HL-60 (cell line): ENCODE results near the gene FAM174C.

Experiments
- GABPA ChIP-seq: IDR thresholded peaks from 2 replicates; pipeline ENCODE4 v1.6.1; 2012; ENCODE audit warnings: low read depth
- POLR2AphosphoS5 ChIP-seq: IDR thresholded peaks from 2 replicates; pipeline ENCODE4 v1.6.1; 2012; ENCODE audit warnings: low read depth
- SPI1 ChIP-seq: IDR thresholded peaks from 2 replicates; pipeline ENCODE4 v1.6.1; 2012; ENCODE audit warnings: low read depth, mild to moderate bottlenecking, borderline replicate concordance
- TF ChIP-seq, protein P1 (sequence below): IDR thresholded peaks from one replicate; pipeline ENCODE4 v1.5.1; 2011; ENCODE audit warnings: low read length, control low read depth, inconsistent platforms; ENCODE audit not compliant: insufficient read depth
- TF ChIP-seq, protein P2 (sequence below): IDR thresholded peaks from 2 replicates; pipeline ENCODE4 v1.6.1; 2012; ENCODE audit warnings: low read depth; ENCODE audit not compliant: insufficient replicate concordance

DNA sequence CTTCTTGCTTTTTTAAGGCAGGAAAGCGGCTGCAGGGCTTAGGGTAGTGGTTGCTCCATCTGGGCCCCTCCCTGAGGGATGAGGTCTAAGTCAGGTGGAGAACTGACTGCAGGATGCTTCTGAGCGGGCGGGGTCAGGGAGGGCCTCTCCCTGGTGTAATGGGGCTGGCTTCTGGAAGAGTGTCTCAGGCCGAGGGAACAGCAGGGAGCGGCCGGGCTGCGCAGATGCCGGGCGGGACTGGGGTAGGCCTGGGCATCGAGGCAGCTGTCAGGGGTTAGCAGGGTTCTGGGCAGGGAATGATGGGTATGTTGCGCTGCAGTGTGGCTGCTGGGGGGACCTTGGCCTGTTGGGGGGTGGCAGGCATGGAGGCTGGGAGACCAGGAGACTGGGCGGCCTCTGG is 2.7 kb downstream of the FAM174C start:
- TF ChIP-seq GABPA (no peak), POLR2AphosphoS5 (no peak), SPI1 (no peak)
- TF ChIP-seq, protein P1, sequence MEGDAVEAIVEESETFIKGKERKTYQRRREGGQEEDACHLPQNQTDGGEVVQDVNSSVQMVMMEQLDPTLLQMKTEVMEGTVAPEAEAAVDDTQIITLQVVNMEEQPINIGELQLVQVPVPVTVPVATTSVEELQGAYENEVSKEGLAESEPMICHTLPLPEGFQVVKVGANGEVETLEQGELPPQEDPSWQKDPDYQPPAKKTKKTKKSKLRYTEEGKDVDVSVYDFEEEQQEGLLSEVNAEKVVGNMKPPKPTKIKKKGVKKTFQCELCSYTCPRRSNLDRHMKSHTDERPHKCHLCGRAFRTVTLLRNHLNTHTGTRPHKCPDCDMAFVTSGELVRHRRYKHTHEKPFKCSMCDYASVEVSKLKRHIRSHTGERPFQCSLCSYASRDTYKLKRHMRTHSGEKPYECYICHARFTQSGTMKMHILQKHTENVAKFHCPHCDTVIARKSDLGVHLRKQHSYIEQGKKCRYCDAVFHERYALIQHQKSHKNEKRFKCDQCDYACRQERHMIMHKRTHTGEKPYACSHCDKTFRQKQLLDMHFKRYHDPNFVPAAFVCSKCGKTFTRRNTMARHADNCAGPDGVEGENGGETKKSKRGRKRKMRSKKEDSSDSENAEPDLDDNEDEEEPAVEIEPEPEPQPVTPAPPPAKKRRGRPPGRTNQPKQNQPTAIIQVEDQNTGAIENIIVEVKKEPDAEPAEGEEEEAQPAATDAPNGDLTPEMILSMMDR: no peak
- TF ChIP-seq, protein P2, sequence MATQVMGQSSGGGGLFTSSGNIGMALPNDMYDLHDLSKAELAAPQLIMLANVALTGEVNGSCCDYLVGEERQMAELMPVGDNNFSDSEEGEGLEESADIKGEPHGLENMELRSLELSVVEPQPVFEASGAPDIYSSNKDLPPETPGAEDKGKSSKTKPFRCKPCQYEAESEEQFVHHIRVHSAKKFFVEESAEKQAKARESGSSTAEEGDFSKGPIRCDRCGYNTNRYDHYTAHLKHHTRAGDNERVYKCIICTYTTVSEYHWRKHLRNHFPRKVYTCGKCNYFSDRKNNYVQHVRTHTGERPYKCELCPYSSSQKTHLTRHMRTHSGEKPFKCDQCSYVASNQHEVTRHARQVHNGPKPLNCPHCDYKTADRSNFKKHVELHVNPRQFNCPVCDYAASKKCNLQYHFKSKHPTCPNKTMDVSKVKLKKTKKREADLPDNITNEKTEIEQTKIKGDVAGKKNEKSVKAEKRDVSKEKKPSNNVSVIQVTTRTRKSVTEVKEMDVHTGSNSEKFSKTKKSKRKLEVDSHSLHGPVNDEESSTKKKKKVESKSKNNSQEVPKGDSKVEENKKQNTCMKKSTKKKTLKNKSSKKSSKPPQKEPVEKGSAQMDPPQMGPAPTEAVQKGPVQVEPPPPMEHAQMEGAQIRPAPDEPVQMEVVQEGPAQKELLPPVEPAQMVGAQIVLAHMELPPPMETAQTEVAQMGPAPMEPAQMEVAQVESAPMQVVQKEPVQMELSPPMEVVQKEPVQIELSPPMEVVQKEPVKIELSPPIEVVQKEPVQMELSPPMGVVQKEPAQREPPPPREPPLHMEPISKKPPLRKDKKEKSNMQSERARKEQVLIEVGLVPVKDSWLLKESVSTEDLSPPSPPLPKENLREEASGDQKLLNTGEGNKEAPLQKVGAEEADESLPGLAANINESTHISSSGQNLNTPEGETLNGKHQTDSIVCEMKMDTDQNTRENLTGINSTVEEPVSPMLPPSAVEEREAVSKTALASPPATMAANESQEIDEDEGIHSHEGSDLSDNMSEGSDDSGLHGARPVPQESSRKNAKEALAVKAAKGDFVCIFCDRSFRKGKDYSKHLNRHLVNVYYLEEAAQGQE: no peak
